GM21526 (cell line): ENCODE results near the gene CP.
"Not testable (repeated sequence)": the region's sequence is repeated elsewhere in the genome, so short reads cannot be mapped to it uniquely, and the experiment has no call there.

ENCODE experiments used
- ATAC-seq: cut with Tn5 transposase; IDR thresholded peaks from one replicate; pipeline ENCODE4 v1.9.1; 2021; ENCODE audit warnings: moderate library complexity; ENCODE audit not compliant: unreplicated experiment, low FRiP score

Gene CP

DNA sequence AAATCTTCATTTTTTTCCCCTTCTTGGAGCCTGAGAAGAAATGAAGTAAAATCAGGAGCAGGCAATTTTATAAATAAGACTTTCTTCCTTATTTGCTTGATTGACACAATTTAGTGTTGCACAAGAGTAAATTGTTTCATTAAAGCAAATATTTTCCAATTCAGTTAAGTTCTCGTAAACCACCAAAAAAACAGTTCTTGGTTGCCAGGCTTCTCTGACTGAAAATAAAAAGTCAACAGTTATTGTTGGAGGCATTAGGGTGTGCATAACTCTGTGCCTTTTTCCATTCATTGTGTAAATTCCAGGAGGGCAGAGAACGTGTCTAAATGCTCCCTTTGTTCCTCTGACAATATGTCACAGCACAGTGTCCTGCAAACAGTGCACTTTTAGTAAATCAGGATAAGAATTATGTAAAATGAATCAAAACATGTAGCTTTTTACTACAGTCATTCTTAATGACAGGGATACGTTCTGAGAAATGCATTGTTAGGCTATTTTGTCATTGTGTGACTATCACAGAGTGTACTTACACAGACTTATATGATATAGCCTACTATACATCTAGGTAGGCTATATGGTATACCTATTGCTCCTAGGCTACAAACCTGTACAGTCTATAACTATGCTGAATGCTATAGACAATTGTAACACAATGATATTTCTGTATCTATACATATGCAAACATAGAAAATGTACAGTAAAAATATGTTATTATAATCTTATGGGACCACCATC lies at the start of gene CP:
CP (minus strand) TSS at position 47 of the 735 bp plus-strand sequence; CDS start at position 10, 37 bp downstream.
- no peak for ATAC-seq

DNA sequence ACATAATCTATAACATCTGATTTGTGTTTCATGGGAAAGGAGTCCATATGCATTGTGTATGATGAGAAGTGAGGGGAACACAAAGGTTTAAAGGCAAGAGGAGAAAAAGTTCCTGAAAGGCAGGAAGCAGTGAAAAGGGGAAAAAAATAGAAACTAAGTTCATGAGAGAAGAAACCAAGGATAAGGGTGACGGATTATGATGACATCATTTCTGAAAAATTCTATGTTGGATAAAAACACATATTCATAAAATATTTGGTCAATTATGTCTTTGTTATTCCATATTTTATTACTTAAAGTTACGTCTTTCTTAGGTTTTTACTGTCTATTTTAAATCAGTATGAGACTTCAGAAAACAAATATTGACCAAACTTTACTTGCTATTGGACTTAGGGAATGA lies 48.6 kb upstream of the CP start:
- ATAC-seq, result no peak

- ATAC-seq, result no peak
Observed at GRCh38 chr3:149269687-149270086, 48.1 kb upstream of the CP start.

DNA sequence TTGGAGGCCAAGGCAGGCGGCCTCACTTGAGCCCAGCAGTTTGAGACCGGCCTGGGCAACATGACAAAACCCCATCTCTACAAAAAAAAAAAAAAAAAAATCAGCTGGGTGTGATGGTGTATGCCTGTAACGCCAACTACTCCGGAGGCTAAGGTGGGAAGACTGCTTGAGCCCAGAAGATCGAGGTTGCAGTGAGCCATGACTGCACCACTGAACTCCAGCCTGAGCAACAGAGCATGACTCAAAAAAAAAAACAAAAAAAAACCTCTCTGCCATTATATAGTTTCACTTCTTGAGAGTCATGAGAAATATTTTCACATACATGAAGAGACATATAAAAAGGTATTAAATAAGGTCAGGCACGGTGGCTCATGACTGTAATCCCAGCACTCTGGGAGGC lies 45.9 kb upstream of the CP start:
- no peak for ATAC-seq

DNA sequence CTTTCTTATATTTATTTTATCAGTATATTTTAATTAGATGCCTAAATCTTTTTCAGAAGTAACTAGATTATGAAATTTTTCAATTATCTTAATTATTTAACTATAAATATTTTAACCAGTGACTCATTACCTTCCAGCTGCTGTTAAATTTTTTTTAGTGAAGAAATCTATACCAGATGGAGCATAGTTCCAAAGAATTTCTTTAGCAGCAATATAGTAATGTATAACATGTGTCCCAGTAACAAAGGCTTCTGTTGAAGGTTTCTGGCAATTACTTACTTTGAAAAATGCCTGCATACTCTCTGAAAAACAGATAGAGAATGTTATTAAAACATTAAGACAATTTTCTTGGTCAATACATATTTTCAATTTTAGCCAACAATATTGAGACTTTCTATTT lies 45.1 kb upstream of the CP start:
- ATAC-seq, result no peak

DNA sequence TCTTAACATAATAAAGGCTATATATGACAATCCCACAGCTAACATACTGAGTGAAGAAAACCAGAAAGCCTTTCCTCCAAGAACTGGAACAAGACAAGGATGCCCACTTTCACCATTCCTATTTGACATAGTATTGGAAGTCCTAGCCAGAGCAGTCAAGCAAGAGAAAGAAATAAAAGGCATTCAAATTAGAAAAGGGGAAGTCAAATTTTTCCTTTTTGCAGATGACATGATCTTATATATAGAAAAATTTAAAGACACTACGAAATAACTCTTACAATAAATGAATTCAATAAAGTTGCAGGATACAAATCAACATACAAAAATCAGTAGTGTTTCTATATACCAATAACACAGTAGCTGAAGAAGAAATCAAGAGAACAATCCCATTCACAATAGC lies 42.2 kb upstream of the CP start:
- no peak for ATAC-seq

- ATAC-seq, result no peak
Observed at GRCh38 chr3:149258714-149259113, 37.1 kb upstream of the CP start.

DNA sequence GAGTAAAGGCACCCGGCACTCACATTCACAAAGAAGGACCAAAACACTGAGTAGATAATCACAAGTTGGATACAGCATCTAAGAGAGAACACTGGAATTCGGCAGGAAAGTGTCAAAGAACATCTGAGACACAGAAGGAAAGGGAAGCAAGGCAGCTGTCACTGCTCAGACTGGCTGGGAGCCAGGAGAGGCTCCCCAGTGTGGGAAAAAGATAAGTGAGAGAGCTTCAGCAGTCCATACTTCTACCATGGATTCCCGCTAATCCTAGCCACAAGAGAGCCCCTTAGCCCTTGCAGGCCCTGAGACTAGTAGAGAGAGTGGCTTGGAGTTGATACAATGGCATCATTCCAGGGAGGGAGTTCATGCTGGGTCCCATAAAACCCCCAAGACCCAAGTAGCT lies 36.7 kb upstream of the CP start:
- ATAC-seq, result no peak

DNA sequence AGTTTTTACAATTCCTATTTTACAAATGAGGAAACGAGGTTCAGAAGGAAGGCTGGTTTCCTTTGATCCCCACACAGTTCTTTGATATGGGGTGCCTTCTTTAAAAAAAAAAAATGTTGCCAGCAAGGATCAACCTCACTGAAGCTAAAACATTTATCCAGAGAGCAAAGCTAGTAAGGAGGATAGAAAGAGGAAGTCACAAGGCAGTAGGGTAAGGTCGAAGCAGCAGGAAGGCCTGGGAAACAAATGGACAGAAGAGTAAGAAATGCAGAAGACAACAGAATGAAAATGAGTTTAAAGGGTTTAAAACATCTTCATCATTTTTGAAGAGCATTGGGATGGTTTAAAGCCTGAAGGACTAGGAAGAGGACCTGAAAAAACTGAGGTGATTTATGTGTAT lies 30.6 kb upstream of the CP start:
- no peak for ATAC-seq

DNA sequence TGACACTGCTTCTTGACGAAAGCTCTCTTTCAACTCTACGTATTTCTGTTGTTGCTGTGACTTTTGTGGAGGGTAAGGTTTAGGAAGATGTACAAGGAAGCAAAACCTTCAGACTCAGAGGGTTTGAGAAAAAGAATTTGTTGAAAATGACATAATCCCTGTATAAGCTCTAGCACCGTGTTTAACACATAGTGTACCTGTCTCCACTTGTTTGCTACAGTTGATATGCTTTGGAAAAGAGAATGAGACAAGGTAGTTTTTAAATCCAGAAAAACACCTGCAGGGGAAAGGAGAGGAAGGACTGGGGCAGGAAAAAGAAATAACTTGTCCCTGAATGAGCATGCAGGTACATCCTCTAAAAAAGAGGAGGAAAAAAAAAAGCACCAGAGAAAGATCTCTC lies 29.6 kb upstream of the CP start:
- no peak for ATAC-seq

DNA sequence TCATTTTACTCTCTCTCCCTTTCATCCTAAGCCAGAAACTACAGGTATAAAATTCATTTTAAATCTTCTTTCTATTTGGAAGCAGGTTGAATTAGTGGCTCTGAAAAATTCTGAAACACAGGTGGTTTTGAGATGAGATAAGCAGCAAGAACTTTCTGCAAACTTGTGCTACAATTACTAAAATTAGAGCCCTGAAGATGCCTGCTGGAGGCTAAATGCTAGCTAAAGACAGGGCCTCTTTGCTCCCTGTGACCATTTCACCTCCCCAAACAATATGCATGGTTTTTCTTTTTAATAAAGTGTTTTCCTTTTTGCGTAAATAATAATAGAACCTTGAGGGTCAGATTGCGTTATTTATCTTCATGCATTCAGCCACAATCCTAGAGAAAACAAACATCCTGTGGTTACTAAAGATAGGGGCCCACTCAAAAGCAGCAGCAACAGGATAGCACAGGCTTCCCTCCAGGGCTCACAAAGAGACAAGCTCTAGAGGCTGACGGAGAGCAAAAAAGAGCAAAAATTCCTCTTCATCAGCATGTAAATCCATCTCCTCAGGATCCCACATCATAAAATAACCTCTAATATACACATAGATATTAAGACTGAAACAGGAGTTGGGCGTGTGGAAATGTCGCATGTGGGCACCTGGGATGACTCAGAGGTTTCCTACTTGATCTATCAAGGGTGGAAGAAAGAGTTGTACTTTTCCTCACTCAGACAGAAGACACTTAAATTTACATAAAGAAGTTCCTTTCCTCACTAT lies 26.5 kb upstream of the CP start:
- peak; percentile 40 for ATAC-seq

DNA sequence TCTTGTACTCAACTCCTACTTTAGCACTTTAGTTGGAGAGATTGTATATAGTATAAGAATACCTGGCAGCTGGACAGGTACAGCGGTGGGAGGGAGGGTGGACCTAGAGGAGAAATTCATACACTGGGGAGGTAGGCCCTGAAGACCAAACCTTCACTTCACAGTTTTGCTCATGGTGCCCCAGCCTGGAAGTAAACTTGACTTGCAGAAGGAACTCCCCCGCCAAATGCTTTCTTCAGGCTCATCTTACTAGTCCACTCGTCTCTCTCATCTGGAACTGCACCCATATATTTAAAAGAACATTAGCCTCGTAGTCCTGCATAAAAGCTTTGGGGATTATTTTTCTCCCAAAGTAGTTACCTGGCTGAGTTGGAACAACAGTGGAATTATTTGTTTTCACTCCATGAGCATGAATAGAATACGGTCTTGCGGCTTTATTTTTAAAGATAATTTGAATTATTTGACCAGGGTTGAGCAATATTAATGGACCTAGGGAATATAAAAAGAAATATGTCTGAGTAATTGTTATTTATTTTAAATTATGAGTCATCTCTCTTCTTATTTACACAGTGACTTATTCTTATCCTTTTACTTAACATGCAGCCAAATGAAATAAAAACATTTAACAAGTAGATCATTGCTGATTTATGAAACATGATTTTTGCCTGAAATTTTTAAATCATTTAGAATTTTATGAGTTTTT lies 25.5 kb upstream of the CP start:
- ATAC-seq, result no peak

DNA sequence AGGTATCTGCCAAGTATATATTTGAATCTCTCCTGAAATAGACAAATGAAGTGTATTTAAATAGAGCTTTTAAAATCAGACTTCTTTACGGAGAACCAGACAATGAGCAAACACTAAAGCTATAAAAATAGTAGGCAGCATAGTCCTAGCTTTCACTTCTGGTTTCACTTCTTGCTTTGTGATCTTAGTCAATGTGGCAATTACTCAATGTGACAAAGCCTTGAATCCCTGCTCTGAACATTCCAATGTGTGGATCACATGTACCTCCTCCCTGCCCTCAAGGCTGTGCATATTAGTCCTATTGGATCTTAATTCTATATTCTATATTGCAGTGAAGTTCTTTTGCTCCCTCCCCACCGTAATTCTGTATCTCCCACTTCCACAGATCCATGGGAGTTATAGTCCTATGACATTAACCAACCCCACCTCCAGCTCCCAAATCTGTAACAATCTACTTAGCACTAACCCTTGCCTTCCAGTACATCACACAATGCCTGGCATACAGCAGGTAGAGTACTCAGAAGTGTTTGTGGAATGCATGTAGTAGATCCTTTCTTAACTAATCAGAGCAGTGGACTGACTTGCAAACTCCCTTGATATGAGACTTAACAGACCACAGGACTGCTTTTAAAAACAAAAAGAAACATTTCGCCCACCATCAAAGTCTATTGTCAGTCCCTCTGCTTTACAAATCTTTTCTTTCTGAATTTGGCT lies 24.3 kb upstream of the CP start:
- ATAC-seq, result peak; percentile 82

DNA sequence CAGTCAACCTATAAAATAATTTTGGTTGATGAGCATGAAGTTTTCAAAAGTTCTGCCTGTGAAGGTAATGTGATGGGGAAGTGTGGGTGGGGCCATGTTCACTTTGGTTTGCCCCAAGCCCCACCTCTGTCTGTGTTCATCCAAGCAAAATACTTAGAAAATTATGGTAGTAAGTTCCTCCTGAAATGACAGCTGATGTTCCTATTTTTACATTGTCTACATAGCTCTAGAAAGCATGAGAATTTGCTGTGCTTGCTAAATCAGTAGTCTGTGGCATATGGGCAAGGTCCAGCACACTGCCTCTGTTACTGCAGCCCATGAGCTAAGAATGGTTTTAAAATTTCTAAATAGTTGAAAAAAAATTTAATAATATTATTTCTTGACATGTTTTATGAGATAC lies 21.9 kb upstream of the CP start:
- ATAC-seq, result peak; percentile 27

DNA sequence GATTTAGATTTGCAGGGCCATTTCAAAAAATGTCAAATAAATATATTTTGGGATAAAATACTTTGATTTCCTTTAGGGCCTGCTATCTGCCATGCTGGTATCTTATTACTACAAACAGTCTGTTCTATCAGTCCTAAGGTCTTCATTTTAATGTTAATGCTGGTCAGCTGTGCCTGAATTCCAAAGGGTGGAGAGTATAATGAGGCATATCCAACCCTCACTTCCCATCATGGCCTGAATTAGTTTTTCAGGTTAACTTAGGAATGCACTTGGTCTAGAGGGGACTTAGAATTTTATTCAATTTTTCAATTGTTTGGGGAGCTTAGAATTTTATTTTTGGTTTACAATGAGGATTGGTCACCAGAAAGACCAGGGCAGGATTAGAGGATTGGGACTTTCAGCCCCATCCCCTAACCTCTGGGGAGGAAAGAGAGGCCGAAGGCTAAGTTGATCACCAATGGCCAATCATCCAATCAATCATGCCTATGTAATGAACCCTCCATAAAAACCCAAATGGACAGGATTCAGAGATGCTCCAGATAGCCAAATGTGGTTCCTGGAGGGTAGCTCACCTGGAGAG lies 17.8 kb upstream of the CP start:
- no peak for ATAC-seq

GRCh38 chr3:149238268-149238667 lies 16.6 kb upstream of the CP start:
- not testable (repeated sequence) for ATAC-seq

- ATAC-seq, result no peak
Observed at GRCh38 chr3:149235599-149236424, 14.2 kb upstream of the CP start.

- ATAC-seq, result no peak
Observed at GRCh38 chr3:149234671-149235245, 13.1 kb upstream of the CP start.

- no peak for ATAC-seq
Observed at GRCh38 chr3:149233323-149233722, 11.7 kb upstream of the CP start.
